NCI-H146 treated with DMSO at 0.1 percent for 48 hours (cell line): ENCODE data around the gene IQUB.
"Not testable (repeated sequence)": the region's sequence is repeated elsewhere in the genome, so short reads cannot be mapped to it uniquely, and the experiment has no call there.

Experiments used
- DNase-seq: peaks from one replicate; lab custom pipeline; 2025; ENCODE audit not compliant: unreplicated experiment; lab: John Stamatoyannopoulos, UW

Gene IQUB

DNA sequence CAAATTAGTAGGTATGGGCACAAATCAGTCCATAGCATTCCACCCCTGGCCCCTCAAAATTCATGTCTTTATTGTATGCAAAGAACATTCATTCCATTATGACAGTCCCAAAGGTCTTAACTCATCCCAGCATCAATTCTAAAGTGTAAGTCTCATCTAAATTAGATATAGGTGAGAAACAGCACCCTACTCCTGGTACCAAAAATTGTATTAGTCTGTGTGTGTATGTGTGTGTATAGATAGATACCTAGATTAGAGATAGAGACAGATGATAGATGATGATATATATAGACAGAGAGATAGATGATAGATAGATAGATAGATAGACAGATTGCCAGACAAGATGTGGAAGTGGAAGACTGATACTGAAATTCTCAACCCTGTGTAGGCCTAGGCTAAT lies 109.9 kb downstream of the IQUB start:
- no peak for DNase-seq

DNA sequence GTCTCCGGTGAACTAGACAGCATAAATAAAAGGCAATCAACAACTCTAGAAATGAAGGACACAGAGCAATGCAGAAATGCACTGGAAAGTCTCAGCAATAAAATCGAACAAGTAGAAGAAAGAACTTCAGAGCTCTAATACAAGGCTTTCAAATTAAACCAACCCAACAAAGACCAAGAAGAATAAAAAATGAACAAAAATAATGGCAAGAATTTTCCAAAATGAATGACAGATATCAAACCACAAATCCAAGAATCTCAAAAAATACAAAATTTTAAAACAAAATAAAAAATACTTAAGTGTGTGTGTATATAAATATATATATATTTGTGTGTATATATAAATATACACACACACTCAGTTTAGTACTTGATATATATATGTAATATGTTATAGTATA lies 110.8 kb downstream of the IQUB start:
- no peak for DNase-seq

DNA sequence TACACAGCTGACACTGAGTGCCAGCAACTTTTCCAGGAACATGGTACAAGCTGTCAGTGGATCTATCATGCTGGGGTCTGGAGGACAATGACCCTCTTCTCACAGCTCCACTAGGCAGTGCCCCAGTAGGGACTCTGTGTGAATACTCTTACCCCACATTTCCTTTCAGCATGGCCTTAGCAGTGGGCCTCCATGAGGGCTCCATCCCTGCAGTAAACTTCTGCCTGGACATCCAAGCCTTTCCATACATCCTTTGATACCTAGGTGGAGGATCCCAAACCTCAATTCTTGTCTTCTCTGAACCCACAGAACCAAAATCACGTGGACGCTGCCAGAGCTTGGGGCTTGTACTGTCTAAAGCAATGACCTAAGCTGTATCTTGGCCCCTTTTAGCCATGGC lies 116.8 kb downstream of the IQUB start:
- DNase-seq: no peak

DNA sequence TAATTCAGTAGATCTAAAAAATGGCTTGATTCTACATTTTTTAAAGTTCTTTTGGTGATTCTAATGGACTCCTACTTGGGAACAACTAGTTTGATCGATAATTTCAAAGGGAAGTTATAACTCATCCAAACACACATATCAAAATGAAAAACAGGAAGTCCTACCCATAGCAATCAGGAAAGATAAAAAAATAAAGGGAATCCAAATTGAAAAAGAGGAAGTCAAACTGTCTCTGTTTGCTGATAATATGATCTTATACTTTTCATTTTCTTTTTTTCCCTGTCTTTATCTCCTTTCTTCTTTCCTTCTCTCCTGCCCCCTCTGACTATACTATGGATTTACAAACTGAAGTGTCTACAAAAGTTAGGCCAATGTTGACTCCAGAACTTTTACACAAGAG lies 118.8 kb downstream of the IQUB start:
- no peak for DNase-seq

DNA sequence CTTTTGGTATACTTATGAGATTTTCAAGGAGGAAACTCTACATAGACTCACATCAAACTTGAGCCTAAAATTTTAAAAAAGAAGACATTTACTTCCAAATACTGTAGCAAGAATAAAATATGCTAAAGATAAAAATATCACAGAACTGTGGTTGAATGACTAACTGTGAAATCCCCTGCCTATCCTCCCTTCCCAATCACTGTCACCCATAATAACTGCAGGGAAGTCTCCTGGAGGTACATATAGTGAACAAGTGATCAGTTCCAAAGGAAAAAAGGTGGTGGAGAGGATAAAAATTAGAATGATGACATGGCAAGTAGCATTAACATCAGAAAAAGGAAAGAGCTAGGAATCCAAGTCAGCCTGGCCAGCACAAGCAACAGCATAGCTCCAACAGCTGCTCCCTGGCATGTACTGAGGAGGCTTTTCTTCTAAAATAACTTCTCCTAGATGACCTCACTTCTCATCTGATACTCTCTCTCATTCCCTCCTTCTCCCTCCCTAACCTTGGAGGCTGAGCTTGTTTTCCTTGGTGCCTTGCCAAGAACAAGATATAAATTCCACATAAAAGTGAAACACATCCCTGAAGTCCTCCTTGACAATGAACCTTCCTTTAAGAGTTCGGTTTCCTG lies 124.0 kb downstream of the IQUB start:
- no peak for DNase-seq

DNA sequence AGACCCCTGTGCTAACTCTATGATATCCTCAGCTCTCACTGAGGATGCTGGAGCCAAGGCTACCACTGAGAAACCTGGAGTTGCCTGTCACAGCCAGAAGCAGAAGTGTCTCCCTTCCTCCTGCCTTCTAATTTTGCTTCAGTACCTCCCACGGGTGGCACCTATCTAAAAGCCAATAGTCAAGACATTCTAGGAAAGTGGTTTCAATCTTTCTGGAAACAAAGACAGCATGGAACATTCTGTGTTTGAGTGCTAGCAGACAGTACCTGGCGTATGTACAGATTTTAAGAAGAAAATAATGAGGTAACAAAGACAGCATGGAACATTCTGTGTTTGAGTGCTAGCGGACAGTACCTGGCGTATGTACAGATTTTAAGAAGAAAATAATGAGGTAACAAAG lies 126.4 kb downstream of the IQUB start:
- DNase-seq: not testable (repeated sequence)
